Stimulated activated CD8-positive, alpha-beta memory T cell treated with anti-CD3 and anti-CD28 coated beads, Interleukin-4, amount 100 ng/mL, for 24 hours (primary cell): Measurements from ENCODE around the gene SOCS7.

Experiments used
- DNase-seq: peaks from one replicate; pipeline ENCODE4 v3.0.0-alpha.2; 2020; ENCODE audit warnings: low read depth

Gene SOCS7

DNA sequence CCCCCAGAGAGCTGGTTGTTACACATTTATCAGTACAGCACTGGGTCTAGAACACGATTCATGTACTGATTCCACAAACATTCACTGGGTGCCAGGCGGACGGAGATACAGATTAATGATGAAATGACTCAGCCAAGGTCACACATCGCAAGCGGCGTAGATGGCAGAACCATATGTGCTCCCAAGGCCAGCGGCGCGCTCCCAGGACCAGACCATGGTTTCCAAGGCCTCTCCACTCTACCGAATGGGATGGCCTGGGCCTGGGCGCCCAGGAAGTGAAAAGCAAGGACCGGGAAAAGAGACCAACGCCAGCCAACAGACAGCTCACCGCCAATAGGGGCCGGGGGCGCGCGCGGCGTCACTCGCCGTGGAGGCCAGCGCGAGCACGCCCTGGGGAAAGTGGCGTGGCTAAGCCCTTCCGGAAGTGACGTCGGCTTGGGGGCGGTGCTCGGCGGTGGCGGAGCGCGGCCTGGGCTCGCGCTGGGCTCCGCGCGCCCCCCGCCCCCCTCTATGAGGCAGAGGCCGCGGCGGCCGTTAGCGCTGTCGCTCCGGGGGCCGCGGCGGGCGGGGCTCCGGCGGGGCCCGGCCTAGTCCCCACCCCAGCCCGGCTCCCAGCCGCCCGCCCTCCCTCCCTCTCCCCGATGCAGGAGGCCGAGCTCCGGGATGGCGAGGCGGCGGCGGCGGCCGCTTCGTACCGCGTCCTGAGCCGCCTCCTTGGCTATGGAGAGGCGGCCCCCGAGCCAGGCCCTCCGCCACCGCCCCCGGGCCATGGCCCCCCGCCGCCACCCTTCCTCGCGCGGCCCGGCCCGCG lies at the start of gene SOCS7:
SOCS7 (plus strand) TSS at position 433 of the 811 bp plus-strand sequence; CDS start at position 642, 209 bp downstream.
- peak; percentile 92 for DNase-seq

- DNase-seq, result no peak
Observed at GRCh38 chr17:38315497-38315896, 36.1 kb upstream of the SOCS7 start.

DNA sequence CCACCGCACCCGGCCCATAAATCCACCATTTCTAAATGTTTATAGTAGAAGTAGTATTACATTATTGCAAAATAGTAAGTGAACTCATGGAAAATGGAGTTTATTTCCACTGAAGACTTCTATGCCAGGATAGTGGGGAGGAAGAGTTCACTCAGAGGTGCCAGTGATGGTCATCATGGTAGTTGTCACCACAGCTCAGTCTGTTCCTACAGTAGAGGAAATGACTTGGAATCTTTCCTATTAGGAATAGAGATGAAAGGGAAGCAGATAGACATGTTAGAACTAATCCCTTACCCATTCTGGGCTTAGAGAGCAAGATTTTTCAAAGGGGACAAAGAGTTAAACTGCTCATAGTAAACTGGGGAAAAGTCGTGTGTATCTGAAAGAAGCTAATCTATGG lies 34.6 kb upstream of the SOCS7 start:
- DNase-seq, result no peak

GRCh38 chr17:38320482-38320881 lies 31.2 kb upstream of the SOCS7 start:
- DNase-seq, result no peak

DNA sequence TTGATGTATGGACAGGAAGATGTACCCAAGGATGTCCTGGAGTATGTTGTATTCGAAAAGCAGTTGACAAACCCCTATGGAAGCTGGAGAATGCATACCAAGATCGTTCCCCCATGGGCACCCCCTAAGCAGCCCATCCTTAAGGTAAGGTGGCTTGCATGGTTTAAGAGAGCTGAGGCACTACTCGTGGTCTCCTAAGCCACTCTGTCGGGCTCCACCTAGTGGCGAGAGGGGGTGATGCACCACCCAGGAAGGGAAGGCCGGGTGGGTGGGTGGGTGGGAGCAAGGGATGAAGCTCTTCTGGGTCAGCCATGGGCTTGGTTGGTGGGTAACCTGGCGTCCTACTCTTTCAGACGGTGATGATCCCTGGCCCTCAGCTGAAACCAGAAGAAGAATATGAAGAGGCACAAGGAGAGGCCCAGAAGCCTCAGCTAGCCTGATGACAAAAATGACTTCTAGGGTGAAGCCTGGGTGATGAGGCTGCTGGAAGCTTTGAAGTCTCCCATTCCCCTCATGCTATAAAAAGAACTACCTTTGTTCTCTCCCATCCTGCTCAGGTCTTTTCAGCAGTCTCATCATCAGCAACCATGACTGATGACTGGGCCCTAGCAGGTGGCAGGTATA lies 29.4 kb upstream of the SOCS7 start:
- peak; percentile 56 for DNase-seq

GRCh38 chr17:38322897-38323296 lies 28.7 kb upstream of the SOCS7 start:
- no peak for DNase-seq

DNA sequence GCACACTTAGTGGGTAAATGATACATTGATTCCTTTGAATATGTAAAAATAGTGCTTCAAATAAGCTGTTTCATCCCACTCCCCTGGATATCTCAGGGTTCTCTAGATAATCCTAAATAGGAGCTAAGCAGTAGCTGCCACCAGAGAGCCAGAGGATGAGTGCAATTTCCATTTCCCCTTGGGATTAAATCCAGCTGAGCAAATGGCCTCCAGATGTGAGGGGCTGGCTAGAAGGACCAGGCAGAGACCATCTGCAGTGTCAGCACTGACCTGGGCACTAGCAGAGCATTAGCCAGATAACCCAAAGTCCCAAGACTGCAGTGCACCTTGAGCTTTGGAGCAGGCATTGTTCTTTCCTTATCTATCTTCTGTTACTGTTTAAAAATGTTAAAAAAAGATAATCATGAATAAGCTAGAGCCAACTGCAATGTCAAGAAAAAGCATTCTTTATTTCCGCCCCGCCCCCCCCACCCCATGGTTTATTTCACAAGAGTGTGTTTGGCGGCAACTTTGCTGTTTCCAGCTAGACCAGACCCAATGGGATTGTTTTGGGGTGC lies 27.4 kb upstream of the SOCS7 start:
- no peak for DNase-seq

DNA sequence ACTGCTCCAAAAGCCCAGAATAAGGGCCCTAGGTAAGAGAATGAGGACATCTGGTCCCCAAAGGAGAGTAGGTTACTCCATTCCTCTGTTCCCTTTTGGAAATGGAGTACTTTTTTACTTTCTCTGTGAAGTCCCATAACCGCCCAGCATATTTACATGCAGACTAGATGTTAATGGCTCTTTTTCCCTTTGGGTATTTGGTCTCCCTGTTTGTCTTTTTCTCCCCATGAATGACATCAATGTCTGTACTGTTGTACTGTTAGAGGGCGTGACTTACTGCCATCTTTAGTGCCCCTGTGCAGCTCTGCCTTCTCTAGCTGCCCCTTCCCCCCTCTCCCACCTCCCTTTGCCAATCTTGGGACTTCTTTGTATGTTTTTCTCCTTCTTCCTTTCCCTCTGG lies 26.9 kb upstream of the SOCS7 start:
- DNase-seq, result no peak

DNA sequence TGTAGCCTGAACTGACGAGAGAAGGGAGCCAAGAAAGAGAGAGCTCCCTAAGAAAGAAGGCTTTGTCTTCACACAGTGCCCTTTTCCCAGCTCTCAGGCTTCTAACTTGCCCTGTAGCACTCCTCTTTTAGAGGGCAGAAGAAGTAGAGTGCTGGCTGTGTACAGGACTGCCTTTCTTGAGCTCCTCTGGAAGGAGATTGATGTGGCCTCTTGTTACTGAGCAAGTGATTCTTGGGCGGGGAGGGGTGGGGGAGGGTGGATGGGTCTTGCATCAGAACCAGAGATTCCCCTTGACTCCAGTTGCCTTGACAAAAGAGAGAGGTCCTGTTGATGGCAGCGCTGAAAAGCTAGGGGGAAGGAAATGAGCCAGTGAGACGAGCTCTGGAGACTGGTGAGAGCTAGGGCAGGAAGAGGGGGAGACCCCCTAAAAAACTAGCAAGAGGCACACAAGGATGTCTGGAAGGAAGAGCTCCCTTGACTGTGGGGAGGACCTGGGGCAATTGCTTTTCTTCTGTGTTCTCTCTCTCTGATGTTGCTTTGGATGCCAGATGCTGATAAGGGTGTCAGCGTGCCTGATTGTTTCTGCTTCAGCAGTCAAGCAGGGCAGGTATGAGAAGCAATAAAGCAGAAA lies 26.3 kb upstream of the SOCS7 start:
- no peak for DNase-seq

DNA sequence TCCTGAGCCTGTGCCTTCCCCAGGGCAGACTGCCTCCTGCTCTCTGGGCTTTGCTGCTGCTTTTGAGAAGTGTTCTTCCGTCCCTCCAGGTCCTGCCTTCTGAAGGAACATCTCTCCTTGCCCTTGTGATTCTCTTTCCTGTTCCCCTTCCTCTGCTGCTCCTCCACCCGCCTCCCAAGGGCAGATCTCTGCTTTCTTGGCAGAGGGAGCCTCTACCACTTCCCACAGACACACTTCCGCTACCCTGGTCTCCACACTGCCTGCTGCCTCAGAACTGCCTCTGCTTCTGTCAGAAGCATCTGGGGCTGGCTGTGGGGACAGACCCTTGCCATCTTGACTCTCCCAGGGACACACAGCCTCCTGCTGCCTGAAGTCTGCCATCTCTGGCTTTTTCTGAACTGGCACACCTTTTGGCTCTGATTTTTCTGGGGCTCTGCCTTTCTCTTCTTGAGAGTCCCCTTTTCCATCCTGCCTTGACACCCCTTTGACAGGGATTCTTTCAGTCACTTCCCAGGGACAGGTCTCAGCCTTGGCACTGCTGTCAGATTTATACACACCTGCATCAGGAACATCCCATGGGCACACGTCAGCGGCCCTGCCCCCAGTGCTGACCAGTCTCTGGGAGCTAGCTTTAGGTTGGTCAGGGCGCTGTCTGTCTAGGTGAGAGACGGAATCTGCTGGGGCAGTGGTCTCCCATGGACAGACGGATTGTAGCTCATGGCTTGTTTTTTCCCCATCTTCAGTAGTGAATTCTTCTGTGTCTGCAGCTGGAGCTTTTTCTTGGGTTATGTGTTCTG lies 24.4 kb upstream of the SOCS7 start:
- DNase-seq, result no peak

GRCh38 chr17:38327936-38328335 lies 23.7 kb upstream of the SOCS7 start:
- DNase-seq, result no peak

DNA sequence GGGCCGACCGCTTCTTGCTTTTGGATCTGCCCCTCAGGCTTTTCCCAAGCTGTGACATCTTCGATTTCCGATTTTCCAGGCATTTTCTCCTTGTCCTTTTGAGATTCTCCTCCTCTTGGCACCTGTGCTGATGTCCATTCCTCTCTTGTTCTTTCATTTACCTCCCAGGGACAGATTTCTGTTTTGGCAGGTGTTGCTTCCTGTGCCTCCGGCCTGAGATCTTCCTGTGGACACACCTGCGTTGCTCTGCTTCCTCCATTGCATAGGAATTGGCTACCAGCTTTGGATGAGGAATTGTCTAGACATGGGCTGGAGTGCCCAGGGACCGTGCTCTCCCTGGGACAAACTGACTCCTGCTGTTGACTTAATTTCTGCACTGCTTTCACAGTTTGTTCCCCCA lies 23.0 kb upstream of the SOCS7 start:
- no peak for DNase-seq

DNA sequence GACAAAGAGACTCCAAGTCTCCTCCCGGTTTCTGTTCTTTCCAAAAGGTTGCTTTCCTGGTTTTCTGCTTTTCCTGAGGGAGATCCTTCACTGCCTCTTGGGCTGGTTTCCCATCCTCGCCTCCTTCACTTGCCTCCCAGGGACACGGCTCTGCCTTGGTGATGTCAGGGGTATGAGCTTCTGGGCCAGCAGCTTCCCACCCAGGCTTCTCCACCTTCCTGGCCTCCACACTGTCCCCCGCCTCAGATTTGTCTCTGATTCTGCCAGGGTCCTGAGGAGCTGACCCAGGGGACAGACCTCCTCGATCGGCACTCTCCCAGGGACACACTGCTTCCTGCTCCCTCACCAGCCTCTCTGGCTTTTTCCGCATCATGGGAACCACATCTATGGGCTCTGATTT lies 22.4 kb upstream of the SOCS7 start:
- DNase-seq, result no peak

DNA sequence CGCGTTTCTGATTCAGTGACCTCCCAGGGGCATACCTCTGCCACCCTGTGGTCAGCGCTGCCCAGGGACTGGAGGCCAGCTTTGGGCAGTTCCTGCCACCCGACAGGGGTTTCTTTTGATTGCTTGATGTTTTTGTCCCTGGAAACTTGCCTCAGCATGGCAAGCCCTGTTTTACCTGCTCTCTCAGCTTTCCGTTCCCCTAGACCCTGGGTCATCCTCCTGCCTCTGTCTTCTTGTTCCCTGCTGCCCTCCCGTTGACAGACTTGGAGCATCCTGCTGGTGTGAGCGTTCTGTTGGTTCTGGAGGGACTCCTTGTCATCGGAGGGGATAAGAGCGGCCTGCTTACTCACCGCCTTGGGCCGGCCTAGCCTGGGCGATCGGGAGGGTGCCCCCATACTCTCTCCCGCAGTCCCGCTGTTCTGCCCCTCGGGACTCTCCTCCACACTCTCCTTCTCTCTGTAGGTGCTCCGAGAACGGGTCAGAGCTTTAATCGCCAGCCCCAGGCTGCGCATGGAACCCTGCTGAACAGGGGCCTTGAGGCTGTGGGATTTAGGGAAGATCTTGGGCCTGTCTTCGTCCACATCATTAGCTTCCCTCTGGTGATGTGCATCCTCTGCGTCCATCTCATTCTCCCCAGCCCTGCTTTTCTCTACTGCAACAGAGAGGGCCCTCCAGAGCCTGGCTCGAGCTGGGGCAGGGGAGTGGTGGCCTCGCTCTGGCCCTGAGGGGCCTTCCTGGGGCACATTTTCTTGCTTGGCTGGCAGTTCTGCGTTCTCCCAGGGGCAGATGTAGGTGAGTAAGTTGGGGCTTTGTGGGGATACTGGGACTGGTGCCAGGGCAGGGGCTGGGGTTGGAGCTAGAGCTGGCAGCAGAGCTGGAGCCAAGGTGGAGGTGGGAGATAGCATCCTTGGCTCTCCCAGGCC lies 21.6 kb upstream of the SOCS7 start:
- DNase-seq, result no peak

DNA sequence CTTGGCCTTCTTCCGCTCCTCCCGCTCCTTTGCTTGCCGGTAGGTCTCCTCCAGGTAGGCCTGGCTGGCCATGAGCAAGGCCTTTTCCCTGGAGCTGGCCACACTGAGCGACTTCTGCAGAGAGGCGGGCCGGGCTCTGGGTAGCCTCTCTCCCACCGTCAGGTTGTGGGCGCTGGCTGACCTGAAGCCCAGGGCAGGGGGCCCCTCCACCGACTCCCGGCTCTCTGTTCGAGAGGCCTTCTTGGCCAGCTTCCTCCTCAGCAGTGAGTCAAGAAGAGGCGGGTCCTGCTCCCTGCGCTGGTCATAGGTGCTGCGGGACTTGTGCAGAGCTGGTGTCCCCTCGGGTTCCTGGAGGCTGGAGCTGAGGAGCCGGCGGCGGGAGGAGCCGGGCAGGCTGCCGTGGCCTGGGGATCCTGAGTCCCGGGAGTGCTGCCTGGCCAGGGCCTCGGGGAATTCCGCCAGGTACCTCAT lies 20.7 kb upstream of the SOCS7 start:
- no peak for DNase-seq

- DNase-seq, result no peak
Observed at GRCh38 chr17:38332735-38333134, 18.9 kb upstream of the SOCS7 start.

DNA sequence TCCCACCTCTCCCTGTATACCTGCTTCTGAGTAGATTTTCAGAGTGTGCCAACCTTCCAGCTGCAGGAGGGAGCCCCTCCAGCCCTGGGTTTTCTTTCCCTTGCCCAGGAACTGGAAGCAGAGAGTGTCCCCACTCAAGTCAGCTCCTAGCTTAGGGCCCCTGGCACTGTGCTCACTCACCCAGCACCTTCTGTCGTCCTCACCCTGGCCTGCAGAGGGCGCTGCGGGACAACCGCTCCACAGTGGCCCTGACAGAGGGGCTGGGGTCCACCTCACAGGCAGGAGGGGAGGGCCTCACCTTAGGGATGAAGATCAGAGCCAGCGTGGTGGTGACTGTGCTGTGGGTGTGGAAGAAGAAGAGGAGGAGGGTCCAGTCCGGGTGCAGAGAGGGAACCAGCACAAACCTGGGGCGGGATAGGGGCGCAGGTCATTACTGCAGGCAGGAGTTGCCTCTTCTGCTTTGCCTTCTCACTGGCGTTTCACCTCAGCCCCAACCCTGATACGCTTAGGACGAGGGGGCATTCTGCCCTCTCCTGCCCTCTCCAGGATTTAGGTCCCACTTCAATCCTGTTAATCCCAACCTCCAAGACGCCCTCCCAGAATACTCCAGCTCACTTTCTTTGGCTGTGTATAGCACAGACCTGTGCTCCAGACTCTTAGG lies 17.9 kb upstream of the SOCS7 start:
- DNase-seq, result no peak

- no peak for DNase-seq
Observed at GRCh38 chr17:38334480-38335364, 16.9 kb upstream of the SOCS7 start.

- DNase-seq, result no peak
Observed at GRCh38 chr17:38336838-38337237, 14.8 kb upstream of the SOCS7 start.
